HG03432 (cell line): ENCODE data around the gene CTRB1.

Source experiments
- ATAC-seq: cut with Tn5 transposase; IDR thresholded peaks from one replicate; pipeline ENCODE4 v1.9.1; 2021; ENCODE audit warnings: mild to moderate bottlenecking, moderate library complexity; ENCODE audit not compliant: unreplicated experiment

CTRB1 gene

DNA sequence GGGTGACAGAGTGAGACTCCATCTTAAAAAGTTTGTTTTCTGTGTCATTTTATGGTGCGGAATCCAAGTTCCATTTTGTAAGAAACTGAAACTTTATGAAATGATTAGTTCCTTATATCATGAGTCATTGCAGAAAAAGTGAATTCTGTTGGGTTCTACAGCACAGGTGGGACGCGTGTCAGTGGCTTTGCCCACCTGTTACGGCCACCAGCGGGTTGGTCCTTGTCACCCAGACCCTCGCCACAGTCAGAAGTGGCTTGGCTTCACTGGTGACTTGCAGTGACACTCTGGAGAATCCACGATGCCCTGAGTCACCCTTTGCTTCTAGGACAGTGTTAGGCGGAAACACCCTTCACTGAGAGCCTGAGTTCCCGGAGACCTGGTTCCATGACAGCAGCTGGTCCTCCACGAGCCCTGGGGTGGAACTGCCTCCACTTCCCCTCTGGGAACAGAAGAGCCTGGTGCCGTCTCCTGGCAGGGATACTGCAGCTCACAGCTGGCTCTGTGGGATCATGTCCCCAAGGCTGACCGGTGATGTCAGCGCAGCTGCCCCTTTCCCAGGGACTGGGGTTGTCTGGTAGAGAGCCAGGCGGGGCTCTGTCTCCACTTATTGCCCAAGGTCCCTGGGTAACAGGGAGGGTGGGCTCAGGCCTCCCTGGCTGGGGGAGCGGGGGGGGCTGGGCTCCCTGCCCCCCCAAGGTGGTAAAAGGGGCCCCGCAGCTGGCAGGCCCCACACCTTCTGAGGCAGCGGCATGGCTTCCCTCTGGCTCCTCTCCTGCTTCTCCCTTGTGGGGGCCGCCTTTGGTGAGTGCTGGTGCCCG is at the start of gene CTRB1:
Gene CTRB1, plus strand, starts transcription at position 733 of the 821 bp plus-strand sequence. Its CDS starts 20 bp downstream, at position 753.
- peak; percentile 68 for ATAC-seq

DNA sequence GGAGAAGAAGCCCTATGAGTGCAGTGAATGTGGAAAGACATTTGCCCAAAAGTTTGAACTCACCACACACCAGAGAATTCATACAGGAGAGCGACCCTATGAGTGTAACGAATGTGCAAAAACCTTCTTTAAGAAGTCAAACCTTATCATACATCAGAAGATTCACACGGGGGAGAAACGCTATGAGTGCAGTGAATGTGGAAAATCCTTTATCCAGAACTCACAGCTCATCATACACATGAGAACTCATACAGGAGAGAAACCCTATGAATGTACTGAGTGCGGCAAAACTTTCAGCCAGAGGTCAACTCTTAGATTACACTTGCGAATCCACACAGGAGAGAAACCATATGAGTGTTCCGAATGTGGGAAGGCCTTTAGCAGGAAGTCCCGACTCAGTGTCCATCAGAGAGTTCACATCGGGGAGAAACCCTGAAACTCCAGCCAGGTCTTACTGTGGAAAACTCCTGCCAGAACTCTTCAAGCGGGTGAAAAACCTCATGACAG is 48.8 kb upstream of the CTRB1 start:
- no peak for ATAC-seq

DNA sequence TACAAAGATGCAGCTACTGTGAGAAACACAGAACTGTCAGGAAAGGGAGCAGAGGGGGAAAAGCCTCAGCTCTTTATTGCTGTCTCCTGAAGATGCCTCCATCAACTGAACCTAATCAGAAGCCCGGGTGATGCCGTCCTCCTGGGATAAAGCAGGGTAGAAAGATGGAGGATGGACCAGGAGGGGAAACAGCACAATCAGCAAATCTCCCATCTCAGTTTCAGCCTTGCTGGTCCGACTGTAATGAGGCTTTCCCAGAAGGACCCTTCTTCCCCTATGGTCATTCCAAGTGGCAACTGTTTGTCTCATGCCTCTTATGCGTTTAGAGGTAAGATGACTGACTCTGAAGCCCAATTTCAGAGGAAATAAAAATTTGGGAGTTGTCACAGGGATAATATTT is 46.2 kb upstream of the CTRB1 start:
- ATAC-seq = no peak

DNA sequence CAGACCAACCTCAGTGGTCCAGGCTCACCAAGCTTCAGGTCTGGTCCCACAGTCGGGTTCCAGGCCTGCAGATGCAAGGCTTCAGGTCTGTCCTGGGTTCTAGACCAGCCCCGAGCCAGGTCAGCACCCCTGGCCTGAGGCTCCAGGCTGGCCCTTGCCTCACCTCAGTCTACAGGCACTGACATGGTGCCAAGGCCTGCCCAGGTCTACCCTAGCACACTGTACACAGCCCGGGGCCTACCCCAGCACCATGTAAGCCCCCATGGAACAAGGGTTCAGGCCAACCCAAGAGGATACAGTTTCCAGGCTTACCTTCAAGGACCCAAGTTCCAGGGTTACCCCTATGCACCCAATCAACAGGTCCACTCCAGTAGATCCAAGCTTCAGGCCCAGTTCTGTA is 43.7 kb upstream of the CTRB1 start:
- ATAC-seq = no peak

DNA sequence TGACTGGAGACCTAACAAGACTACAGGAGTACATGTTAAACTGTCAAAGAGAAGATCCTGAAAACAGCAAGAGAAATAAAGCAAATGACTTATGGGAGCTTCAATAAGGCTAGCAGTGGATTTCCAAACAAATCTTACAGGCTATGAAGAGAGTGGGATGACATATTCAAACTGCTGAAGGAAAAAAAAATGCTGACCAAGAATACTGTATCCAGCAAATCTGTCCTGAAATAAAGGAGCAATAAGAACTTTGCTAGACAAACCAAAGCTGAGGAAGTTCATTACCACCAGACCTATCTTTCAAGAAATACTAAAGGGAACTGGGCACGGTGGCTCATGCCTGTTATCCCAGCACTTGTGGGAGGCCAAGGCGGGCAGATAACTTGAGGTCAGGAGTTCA is 41.9 kb upstream of the CTRB1 start:
- no peak for ATAC-seq

DNA sequence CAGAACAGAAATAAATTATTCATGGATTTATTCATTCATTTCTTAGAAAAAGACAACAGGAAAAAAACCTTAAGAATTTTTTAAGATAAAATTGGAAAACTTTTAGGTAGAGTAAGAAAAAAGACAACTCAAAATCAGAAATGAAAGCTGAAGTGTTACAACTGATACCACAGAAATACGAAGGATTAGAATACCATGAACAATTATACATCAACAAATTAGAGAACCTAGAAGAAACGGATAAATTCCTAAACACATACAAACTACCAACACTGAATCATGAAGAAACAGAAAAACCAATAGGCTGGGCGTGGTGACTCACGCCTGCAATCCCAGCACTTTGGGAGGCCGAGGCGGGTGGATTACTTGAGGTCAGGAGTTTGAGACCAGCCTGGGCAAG is 39.6 kb upstream of the CTRB1 start:
- ATAC-seq = no peak

DNA sequence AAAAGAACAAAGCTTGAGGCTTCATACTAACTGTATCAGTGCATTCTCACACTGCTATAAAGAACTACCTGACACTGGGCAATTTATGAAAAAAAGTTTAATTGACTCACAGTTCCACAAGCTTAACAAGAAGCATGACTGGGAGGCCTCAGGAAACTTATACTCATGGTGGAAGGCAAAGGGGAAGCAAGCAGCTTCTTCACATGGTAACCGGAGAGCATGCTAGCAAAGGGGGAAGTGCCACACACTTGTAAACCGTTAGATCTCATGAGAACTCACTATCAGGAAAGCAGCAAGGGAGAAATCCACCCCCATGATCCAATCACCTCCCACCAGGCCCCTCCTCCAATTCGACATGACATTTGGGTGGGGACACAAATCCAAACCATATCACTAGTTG is 37.2 kb upstream of the CTRB1 start:
- ATAC-seq = no peak

DNA sequence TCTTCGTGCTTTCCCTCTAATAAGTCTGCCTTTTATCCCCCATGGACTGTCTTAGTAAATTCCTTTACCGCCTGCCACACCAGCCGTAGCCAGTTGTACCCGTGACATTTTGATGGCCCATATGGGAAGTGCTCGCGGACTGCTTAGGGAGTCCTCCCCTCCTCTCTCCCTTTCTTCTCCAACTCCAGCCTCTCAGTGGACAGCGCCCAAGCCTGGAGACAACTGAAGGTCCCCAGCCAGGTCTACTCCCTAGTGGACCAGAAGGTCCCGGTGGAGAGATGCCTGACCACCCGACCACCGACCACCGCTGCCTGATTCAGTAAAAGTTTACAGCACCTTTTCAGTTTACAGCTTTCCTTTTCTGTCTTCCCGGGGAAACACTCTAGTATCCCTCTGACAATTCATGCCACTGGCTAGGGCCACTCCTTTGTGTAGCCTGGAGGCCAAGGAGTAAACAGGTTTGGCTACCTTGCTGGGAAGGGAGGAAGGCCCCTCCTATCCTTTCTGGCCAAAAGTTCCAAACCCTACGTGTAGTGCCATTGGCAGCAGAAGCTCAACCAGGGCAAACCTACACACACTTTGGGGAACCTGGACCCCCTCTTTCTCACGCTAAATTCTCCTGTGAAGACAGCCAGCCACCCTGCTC is 29.8 kb upstream of the CTRB1 start:
- no peak for ATAC-seq

DNA sequence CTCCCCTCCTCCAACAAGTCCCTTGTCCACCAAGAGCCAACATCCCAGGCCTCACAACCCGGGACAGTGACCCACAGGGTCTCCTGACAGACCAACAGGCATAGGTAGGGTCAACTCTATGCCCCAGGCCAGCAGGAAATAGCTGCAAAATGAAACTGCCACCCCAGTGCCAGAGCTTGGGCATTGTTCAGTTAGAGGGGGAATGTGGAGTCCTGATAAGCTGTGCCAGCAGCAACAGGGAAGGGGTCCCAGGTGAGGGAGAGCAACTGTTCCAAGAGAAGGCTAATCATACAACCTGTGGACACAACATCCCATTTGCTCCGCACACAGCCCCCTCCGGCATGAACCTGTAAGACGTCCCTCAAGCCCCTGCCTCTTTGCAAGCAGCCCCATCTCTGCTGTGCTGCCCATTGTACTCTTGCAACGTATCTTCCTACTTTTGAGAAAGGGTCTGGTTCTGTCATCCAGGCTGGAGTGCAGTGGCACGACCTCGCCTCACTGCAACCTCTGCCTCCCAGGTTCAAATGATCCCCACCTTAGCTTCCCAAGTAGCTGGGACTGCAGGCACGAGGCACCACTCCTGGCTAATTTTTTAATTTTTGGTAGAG is 29.0 kb upstream of the CTRB1 start:
- ATAC-seq = no peak

DNA sequence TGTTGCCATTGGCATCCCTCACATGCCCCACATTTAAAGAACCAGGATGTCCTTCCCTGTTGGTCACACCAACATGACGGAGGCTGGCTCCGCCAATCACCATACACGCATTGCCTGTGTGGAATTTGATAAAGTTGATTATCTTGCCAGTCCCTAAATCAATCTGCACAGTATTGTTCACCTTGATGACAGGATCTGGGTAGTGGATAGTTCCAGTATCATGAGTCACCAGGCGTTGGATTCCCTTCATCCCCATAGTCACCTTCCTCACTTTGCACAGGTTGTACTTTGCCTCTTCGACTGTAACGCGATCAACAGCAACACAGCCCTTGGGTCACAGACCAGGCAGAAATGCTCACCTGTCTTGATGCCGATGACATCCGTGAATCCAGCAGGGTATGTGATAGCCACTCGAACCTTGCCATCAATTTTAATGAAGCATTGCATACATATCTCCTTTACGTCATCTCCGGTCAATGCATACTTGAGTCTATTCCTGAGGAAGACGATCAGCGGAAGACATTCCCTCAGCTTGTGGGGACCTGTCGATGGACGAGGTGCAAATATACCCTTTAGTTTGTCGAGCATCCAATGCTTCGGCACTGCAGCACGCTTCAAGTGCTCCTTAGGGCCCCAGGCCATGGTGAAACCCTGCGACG is 26.1 kb upstream of the CTRB1 start:
- no peak for ATAC-seq

DNA sequence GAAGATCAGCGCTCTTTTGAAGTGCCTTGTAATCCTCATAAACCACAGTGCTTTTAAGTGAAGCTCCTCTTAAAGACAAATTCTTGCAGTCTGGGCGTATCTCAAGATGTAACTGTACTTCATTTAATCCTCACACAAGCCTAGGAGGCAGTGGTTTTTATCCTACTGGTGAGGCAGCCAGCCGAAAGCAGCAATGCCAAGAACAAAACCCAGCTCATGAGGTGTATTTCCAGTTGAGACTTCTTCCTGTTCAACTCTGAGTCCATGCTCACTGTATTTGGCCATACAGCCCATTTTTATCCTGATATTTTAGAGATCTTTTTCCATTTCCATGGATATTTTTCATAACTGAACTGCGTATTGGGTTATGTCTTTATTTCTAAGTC is 25.5 kb upstream of the CTRB1 start:
- no peak for ATAC-seq

DNA sequence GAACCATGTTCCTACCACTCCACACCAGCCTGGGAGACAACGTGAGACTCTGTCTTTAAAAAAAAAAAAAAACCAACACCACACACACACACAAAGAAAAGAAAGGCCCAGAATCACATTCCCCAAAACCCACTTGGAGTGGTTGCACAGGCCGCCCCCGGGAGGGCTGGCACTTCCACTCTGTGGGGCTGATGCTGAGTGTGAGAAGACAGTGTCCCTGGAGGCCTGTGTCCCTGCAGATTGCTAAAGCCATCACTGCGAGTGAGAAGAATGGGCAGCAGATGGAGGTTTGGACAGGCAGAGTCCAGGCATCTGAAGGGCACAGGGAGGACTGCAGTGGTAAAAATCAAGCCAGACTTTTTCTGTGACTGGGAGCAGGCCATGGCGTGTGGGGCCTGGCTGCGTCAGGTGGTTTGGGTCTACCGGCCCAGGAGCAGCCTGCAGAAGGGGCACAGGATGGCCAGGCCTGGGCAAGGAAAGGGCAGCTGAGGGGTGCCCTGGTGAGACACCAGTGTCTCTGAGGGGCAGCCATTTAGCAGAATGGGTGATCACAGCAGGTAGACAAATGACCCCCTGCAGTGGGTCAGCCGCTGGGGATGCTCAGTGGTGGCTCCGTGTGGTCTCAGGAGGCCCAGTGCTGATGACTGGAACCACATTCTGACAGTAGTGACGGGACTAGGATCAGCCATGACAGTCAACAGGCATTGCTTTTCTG is 24.9 kb upstream of the CTRB1 start:
- no peak for ATAC-seq

DNA sequence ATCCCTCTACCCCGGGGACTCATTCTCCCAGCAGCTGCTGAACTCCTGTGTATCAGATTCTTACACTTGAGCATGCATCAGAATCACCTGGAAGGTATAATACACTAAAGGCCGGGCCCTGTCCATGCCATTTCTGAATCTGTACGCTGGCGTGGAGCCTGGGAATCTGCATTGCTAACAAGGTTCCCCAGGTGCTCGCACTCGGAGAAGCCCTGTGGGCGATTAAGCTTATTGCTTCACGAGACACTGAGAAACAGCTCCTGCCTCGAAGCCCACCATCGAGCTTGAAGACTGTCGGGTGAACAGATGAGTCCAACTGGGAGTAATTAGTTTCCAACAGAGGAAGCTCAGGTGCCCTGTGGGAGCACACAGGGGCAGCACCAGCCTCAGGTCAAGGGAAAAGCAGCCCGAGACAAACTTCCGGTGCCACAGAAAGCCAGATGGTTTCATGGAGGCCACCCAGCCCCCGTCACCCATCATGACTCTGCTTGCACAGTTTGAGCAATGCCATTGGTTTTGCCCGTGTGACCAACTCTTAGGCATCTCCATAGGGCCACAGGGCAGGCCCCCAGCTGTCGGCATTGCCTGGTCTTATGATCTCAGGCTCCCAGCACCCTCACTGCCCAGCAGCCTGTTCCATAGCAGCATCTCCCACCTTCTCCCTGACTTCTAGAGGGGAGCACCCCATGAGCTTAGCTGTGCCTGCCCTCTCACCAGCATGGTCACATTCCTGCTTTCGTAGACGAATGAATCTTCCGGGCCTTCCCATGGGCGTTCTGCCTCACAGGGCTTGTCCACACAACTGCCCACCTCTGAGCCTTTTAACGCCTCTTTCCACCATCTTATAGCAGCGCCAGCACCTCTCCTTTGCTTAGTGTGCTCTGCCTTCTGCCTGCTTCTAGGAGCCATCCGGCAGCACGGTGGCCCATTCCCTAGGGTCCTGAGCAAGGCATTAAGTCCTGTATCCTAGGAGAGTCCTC is 22.7 kb upstream of the CTRB1 start:
- ATAC-seq = no peak

DNA sequence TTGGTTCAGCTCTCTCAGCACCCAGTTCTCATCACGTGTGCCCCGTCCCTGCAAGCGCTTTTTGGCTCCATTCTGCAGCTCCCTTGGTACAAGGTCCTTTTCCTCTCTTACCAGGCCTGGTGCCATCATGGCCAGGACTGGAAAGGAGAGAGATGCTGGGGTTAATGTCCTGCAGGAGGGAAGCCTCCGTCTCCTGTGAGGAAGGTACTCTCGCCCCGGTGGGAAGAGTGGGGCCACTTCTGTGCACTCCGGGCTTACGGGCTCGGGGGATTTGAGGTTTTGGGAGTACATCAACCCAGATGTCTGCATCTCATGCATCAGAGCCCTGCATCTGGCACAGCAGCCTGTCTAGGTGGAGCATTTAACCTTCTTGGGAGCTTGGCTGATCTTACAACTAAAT is 22.0 kb upstream of the CTRB1 start:
- ATAC-seq = no peak

DNA sequence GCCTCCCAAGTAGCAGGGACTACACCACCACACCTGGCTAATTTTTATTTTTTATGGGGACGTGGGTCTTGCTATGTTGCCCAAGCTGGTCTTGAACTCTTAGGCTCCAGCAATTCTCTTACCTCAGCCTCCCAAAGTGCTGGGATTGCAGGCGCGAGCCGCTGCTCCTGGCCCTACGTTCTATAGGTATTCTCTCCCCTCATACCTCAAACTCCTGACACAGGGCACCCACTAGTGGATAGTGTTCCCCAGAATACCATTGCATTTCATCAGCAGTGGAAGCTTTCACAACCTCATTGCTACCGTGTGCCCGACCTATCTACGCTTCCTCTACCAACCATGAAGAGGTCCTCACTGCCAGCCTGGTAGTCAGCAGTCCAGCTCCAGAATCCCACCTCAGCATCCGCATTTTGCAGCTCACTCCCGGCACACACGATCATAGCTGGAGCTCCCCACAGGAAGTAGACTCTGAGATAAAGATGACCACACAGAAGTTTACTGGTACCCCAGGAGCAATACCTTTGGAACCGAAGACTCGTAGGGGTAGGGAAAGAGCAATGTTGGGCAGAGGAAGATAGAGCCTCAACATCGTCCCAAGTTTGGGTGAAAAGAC is 21.2 kb upstream of the CTRB1 start:
- no peak for ATAC-seq

DNA sequence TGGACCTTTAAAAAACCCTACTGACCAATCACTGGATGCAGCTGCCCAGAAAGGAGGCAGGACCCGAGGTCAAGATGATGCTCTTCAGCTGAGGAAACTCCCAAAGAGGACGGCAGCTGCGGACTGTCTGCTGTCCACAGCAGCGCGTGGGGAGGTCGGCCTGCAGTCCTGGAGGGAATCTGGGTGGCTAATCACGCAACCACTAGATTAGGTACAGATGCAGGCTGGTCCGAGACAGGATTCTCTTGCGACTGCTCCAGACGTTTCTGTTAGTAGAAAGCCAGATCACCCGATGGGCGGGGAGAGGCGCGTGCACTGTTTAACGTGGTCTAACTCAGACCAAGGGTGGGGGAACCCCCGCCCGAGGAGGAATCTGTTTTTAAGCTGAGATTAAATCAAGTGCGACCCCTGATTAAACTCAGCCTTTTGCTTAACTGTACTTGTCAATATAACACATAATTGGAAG is 20.6 kb upstream of the CTRB1 start:
- ATAC-seq = no peak

DNA sequence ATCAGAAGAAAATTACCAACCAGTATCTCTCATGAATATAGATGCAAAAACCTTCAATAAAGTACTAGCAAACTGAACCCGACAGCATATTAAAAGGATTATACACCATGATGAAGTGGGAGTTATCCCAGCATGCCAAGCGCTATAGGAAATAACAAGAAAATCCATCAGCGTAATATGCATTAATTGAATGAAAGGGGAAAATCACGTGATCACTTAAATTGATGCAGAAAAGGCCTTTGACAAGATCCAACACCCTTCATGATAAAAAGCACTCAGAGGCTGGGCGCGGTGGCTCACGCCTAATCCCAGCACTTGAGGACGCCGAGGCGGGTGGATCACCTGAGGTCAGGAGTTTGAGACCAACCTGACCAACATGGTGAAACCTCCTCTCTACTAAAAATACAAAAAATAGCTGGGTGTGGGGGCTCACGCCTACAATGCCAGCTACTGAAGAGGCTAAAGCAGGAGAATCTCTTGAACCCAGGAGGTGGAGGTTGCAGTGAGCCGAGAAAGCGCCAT is 16.7 kb upstream of the CTRB1 start:
- no peak for ATAC-seq

DNA sequence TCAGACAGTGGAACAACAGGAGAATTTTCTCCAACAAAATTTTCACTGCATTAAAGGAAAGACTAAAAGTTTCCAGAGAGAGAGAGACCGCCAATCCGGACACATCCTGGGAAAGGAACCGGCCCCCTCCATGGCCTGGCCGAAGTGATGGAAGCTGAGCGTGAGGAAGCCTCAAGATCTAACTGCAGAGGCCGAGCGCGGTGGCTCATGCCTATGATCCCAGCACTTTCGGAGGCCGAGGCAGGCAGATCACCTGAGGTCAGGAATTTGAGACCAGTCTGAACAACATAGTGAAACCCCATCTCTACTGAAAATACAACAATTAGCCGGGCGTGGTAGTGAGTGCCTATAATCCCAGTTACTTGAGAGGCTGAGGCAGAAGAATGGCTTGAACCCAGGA is 15.7 kb upstream of the CTRB1 start:
- no peak for ATAC-seq
